HCT116 (cell line): ENCODE results near the gene NFIA. TPM values are rescaled to one million over a fixed set of nuclear protein-coding genes. Genes with fewer than 3 reads are reported as not detected.

Experiments used
- ATAC-seq: fragments of 200-7000 bp; cut with Tn5 transposase; 2 replicates; pipeline ENCODE4 v1.9.1; 2020; ENCODE audit warnings: mild to moderate bottlenecking, moderate library complexity
- BruUV-seq: library from RNA; stranded (reverse); fragments of 400-500 nt; replicated peaks from 2 replicates; lab custom pipeline; 2021; lab: Mats Ljungman, UMichigan
- CTCF ChIA-PET: fragments of 300-600 bp; sonication (Branson Sonifier 250); formaldehyde crosslinking; loops from one replicate; lab custom pipeline; 2021; ENCODE audit warnings: antibody characterized with exemption; lab: Charles Lee
- POLR2A ChIA-PET: fragments of 300-600, 350-600 bp; sonication (Branson Sonifier 250); formaldehyde crosslinking; loops from one replicate; lab custom pipeline; 2021; ENCODE audit warnings: antibody characterized with exemption; lab: Charles Lee
- RAD21 ChIA-PET, 2 experiments: fragments of 300-600 bp; sonication (Branson Sonifier 250); formaldehyde crosslinking; loops; one replicate each; lab custom pipeline; 2023; ENCODE audit warnings: low total read pairs in 2 of 2; ENCODE audit not compliant: uncharacterized antibody in 2 of 2, unreplicated experiment in 2 of 2, low non-redundant PET in 1 of 2; lab: Charles Lee
- DNase-seq: peaks from one replicate; pipeline ENCODE4 v3.0.0-alpha.2; 2010; ENCODE audit warnings: low read depth, low spot score
- H2AFZ ChIP-seq: fragments of 200-600 bp; shearing (Covaris generic), sonication (generic); 2 replicates; pipeline ENCODE4 v1.6.1; 2017; ENCODE audit warnings: low read depth, mixed run types, mixed read lengths, antibody characterized with exemption, low read length; ENCODE audit not compliant: poor library complexity, severe bottlenecking
- H3K27ac ChIP-seq: 2 replicates; pipeline ENCODE4 v1.5.1; 2012; ENCODE audit warnings: low read depth, low read length
- H3K27me3 ChIP-seq: fragments of 200-600 bp; sonication (generic); 2 replicates; pipeline ENCODE4 v1.6.1; 2016; ENCODE audit warnings: mixed run types, low read length, mixed read lengths; ENCODE audit not compliant: insufficient read depth
- H3K36me3 ChIP-seq, 2 experiments: fragments of 200-500 bp in 1 of 2; fragments of 200-600 bp in 1 of 2; sonication (Bioruptor generic) in 1 of 2; sonication (generic) in 1 of 2; 2 replicates each; pipeline versions ENCODE4 v1.5.1 to v1.6.1; 2014 to 2016; ENCODE audit warnings: low read length in 2 of 2, inconsistent platforms in 1 of 2, mixed read lengths in 1 of 2, mixed run types in 1 of 2; ENCODE audit not compliant: insufficient read depth in 2 of 2, control insufficient read depth in 1 of 2
- H3K4me1 ChIP-seq, 2 experiments: fragments of 200-600 bp in 1 of 2; sonication (generic) in 1 of 2; 2 replicates each; pipeline versions ENCODE4 v1.5.1 to v1.6.1; 2012 to 2017; ENCODE audit warnings: low read length in 2 of 2, inconsistent platforms in 1 of 2, mild to moderate bottlenecking in 1 of 2, mixed read lengths in 1 of 2, mixed run types in 1 of 2, moderate library complexity in 1 of 2; ENCODE audit not compliant: insufficient read depth in 2 of 2, control insufficient read depth in 1 of 2
- H3K4me2 ChIP-seq: fragments of 200-600 bp; sonication (generic); 2 replicates; pipeline ENCODE4 v1.6.1; 2017; ENCODE audit warnings: mixed run types, low read length, mixed read lengths
- H3K4me3 ChIP-seq, 2 experiments: fragments of 200-600 bp in 1 of 2; sonication (generic) in 1 of 2; replicated peaks in 1 of 2; 2 replicates each; pipeline ENCODE4 v1.5.1; 2011 to 2016; ENCODE audit warnings: low read length in 2 of 2, control low read depth in 1 of 2, low read depth in 1 of 2, mild to moderate bottlenecking in 1 of 2, mixed read lengths in 1 of 2, mixed run types in 1 of 2
- H3K79me2 ChIP-seq: fragments of 200-600 bp; sonication (generic); 2 replicates; pipeline ENCODE4 v1.6.1; 2017; ENCODE audit warnings: mild to moderate bottlenecking, mixed run types, low read length, moderate library complexity, mixed read lengths; ENCODE audit not compliant: insufficient read depth
- H3K9ac ChIP-seq: fragments of 200-600 bp; sonication (generic); 2 replicates; pipeline ENCODE4 v1.6.1; 2016; ENCODE audit warnings: low read length, mixed read lengths
- H3K9me2 ChIP-seq: fragments of 200-600 bp; sonication (generic), shearing (Covaris generic); 2 replicates; pipeline ENCODE4 v1.6.1; 2017; ENCODE audit warnings: mixed run types, mild to moderate bottlenecking, moderate library complexity; ENCODE audit not compliant: insufficient read depth
- H3K9me3 ChIP-seq, 2 experiments: fragments of 200-500 bp in 1 of 2; fragments of 200-600 bp in 1 of 2; sonication (Bioruptor generic) in 1 of 2; sonication (generic) in 1 of 2; 2 replicates each; pipeline ENCODE4 v1.6.1; 2014 to 2017; ENCODE audit warnings: low read length in 2 of 2, mixed read lengths in 2 of 2, inconsistent platforms in 1 of 2, low read depth in 1 of 2, mild to moderate bottlenecking in 1 of 2, mixed run types in 1 of 2, moderate library complexity in 1 of 2; ENCODE audit not compliant: control insufficient read depth in 1 of 2, insufficient read depth in 1 of 2
- H4K20me1 ChIP-seq: fragments of 200-600 bp; sonication (generic), shearing (Covaris generic); 2 replicates; pipeline ENCODE4 v1.6.1; 2017; ENCODE audit warnings: mixed run types, mild to moderate bottlenecking, moderate library complexity; ENCODE audit not compliant: insufficient read depth
- CBX3 ChIP-seq: IDR thresholded peaks from 2 replicates; pipeline ENCODE4 v1.6.1; 2012; ENCODE audit warnings: low read depth
- EGR1 ChIP-seq: IDR thresholded peaks from 2 replicates; pipeline ENCODE4 v1.6.1; 2012; ENCODE audit warnings: low read depth
- EZH2 ChIP-seq: fragments of 200-600 bp; sonication (generic); IDR thresholded peaks from 2 replicates; pipeline ENCODE4 v1.6.1; 2017; ENCODE audit warnings: antibody characterized with exemption, mixed run types
- EZH2phosphoT487 ChIP-seq: fragments of 200-600 bp; IDR thresholded peaks from 2 replicates; pipeline ENCODE4 v1.6.1; 2018; ENCODE audit warnings: antibody characterized with exemption, borderline replicate concordance
- FOSL1 ChIP-seq: IDR thresholded peaks from 2 replicates; pipeline ENCODE4 v1.6.1; 2012; ENCODE audit warnings: low read depth
- JUND ChIP-seq: IDR thresholded peaks from 2 replicates; pipeline ENCODE4 v1.6.1; 2012
- POLR2A ChIP-seq: IDR thresholded peaks from 2 replicates; pipeline ENCODE4 v1.7.0; 2011; ENCODE audit warnings: borderline replicate concordance; ENCODE audit not compliant: insufficient read depth, insufficient read length; ENCODE audit errors: extremely low read depth
- RAD21 ChIP-seq: IDR thresholded peaks from 2 replicates; pipeline ENCODE4 v1.6.1; 2012; ENCODE audit warnings: low read depth, mild to moderate bottlenecking
- SRF ChIP-seq: IDR thresholded peaks from 2 replicates; pipeline ENCODE4 v1.6.1; 2012; ENCODE audit warnings: low read depth
- YY1 ChIP-seq: IDR thresholded peaks from 2 replicates; pipeline ENCODE4 v1.6.1; 2011; ENCODE audit warnings: low read length, low read depth, moderate library complexity, mild to moderate bottlenecking; ENCODE audit not compliant: insufficient replicate concordance; ENCODE audit errors: extremely low read depth
- ZNF274 ChIP-seq: fragments of 200-500 bp; sonication (Bioruptor generic); IDR thresholded peaks from 2 replicates; pipeline ENCODE4 v1.6.1; 2014; ENCODE audit warnings: mild to moderate bottlenecking, low read depth, low read length, inconsistent platforms
- intact Hi-C: fragments of 100-400 bp; cut with micrococcal nuclease; formaldehyde crosslinking; loops from 2 replicates; pipeline ENCODE4 v1.10.0; 2022
- total RNA-seq: library from RNA; stranded (reverse); gene quantifications from one replicate; pipeline ENCODE4 v1.2.1, GENCODE V29; 2021; ENCODE audit not compliant: unreplicated experiment
- TF ChIP-seq, protein P1 (sequence below): IDR thresholded peaks from 2 replicates; pipeline ENCODE4 v1.6.1; 2012

The NFIA gene
- total RNA-seq, 1 experiment from 2014 or later = 17.2 TPM

DNA sequence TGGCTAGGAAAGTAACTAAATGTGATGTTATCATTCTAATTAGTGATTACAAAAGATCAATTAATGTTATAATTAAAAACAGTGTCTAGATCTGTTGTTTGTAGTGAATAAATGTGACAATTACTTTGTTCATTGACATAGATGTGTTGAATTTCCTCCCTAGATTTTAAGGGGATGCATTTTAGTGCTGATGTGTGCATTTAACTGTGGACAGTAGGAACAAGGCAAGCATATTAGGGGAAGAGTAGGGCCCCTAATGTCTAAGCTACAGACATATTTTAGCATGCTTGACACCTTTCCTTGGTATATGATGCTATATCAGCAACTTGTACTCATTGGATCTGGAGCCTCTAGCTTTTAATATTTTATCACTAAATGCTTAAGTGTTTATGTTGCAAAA is 48.9 kb downstream of the NFIA start:
- intact Hi-C loops = no loop called here
- Histone ChIP-seq H3K9me2 (no peaks in the 10 kb centered on the region), H3K9me3 (no peaks in the 10 kb centered on the region), H3K4me1 (no peaks in the 10 kb centered on the region), H4K20me1 (no peaks in the 10 kb centered on the region), H3K27ac (no peak overlapping the region), H3K9ac (no peak overlapping the region), H3K4me3 (no peak overlapping the region), H3K79me2 (no peaks in the 10 kb centered on the region; the same call in 1 of the 2 replicates), H2AFZ (no peak overlapping the region), H3K27me3 (no peaks in the 10 kb centered on the region), H3K36me3 (no peaks in the 10 kb centered on the region), H3K4me2 (no peak overlapping the region)
- POLR2A ChIA-PET = no interaction called here
- ATAC-seq (no peak), DNase-seq (no peak)
- CTCF ChIA-PET = interaction anchor here (0.9 kb wide), 1 partner anchor 283 kb away, joined by 3 read pairs; no protein-coding TSS in a partner anchor
- RAD21 ChIA-PET = no interaction called here
- no TSS peak for BruUV-seq
- TF ChIP-seq YY1 = no peak

DNA sequence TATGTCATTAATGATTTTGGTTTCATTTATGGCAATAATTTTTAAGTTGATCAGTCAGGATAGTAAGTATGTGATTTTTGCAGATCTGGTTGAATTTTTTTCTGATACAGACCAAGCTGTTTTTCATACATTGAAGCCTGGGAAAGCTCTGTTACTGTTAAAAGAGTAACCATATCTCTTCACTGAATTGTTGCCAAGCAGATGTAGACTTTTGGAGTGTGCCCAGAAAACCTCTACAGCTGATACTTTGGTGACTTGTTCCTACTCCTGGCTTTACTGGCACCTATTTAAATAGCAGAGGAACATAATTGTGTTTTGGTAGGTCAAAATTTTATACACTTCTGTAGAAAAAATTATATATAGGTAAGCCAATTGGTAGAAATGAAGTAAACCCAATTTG is 49.4 kb downstream of the NFIA start:
- no peaks in the 10 kb centered on the region for H3K9me2 ChIP-seq
- no peaks in the 10 kb centered on the region for H3K27me3 ChIP-seq
- TF ChIP-seq JUND (no peak), SRF (no peak), RAD21 (no peak), EZH2 (no peak), POLR2A (no peak), FOSL1 (no peak), EGR1 (no peak), YY1 (no peak), CBX3 (no peak), EZH2phosphoT487 (no peak), ZNF274 (no peak)
- TF ChIP-seq, protein P1, sequence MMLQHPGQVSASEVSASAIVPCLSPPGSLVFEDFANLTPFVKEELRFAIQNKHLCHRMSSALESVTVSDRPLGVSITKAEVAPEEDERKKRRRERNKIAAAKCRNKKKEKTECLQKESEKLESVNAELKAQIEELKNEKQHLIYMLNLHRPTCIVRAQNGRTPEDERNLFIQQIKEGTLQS = no peak
- no peak overlapping the region for H3K4me2 ChIP-seq
- H3K79me2 ChIP-seq = no peaks in the 10 kb centered on the region; the same call in 1 of the 2 replicates
- H3K9me3 ChIP-seq = no peaks in the 10 kb centered on the region
- no peak overlapping the region for H3K4me3 ChIP-seq
- H3K4me1 ChIP-seq = no peaks in the 10 kb centered on the region
- DNase-seq (no peak), ATAC-seq (no peak)
- CTCF ChIA-PET = interaction anchor here (0.9 kb wide), 1 partner anchor 283 kb away, joined by 3 read pairs; no protein-coding TSS in a partner anchor
- no TSS peak for BruUV-seq
- POLR2A ChIA-PET = no interaction called here
- H2AFZ ChIP-seq = no peak overlapping the region
- H4K20me1 ChIP-seq = no peaks in the 10 kb centered on the region
- no peak overlapping the region for H3K9ac ChIP-seq
- no peaks in the 10 kb centered on the region for H3K36me3 ChIP-seq
- intact Hi-C loops = no loop called here
- no peak overlapping the region for H3K27ac ChIP-seq
- RAD21 ChIA-PET = no interaction called here
